ENCODE measurements around the gene ZNF785.
"Not testable (repeated sequence)": the region's sequence is repeated elsewhere in the genome, so short reads cannot be mapped to it uniquely, and the experiment has no call there.

The ZNF785 gene

DNA sequence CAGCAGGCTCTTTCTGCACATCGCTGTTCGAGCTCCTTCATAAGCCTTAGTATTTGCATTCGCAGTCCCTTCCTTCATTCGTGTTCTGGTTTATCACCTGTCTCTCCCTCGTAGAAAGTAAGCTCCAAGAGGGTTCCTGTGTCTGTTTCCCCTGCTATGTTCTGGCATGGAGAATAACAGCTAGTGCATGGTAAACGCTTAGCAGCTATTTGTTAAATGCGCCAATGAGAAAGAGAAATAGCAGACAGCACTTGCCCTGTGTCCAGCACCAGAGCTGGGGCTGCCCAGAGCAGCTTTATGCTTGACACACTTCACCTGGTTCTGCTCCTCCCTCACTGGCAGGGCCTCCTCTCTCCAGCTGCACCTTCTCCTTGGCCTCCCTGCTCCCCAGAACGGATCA lies 19.5 kb downstream of the ZNF785 start:
- no peak for DNase-seq (ENCODE audit: low spot score)

DNA sequence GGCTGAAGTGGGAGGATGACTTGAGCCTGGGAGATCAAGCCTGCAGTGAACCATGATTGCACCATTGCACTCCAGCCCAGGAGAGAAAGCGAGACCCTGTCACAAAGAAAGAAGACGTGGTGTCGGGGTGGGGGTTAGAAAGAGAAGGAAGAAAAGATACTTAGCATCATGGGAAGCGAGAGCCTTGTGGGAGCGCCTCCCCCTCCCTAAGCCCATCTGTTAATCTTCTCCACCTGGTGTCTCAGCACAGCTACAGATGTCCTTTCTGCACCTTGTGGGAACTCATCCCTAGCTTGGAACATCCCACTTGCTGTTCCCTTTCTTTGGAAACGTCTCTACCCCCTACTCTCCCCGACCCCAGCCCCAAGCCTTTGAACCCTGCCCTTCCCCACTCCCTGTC lies 20.0 kb downstream of the ZNF785 start:
- DNase-seq (ENCODE audit: low spot score), result no peak

DNA sequence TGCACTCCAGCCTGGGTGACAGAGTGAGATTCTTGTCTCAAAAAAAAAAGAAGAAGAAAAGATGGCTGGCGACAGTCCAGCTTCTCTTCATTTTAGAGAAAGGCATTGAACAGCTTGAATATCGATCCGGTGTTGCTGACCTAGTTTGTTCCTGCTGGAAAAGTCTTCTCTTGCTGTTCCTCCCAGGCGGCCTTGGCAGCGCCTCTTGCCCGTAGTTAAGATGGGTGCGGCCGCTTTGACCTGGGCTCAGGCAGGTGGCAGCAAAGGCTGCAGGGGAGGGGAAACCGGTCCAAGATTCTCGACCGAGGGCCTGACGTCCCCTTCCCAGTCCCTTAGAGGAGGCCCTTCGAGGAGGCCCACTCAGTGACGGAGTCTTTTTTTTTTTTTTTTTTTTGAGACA lies 23.5 kb downstream of the ZNF785 start:
- no peak for DNase-seq (ENCODE audit: low spot score)

DNA sequence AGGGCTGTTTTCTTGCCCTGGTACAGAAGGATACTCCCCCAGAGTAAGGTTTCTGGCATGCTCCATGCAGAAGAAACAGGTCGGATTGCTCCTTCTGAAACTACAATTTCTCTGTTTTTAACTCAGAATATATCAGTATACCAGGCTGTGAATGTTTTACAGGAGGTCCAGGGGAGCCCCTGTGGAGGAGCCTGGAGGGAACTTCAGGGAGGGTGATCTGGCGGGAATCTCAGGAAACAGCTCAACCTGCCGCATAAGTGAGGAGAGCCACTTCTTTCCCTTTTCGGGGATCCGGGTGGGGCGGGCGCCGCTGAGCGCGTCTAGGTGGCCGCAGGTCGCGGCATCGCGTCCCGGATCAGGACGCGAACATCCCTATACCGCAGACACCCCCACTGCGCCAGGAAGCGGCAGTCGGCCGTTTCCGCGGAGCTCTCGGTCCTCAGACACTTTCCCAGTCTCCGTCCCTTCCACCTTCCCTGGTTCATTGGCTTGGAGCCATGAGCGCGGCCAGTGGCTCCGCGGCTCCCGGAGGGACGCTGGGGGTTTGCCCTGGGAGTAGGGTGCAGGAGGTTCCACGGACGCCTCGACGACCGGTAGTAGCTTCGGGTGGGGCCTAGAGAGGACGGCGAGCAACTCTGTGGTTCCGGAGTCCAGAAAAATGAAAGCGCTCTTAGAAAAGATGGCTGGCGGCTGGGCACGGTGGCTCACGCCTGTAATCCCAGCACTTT lies 24.2 kb downstream of the ZNF785 start:
- no peak for DNase-seq (ENCODE audit: low spot score)

DNA sequence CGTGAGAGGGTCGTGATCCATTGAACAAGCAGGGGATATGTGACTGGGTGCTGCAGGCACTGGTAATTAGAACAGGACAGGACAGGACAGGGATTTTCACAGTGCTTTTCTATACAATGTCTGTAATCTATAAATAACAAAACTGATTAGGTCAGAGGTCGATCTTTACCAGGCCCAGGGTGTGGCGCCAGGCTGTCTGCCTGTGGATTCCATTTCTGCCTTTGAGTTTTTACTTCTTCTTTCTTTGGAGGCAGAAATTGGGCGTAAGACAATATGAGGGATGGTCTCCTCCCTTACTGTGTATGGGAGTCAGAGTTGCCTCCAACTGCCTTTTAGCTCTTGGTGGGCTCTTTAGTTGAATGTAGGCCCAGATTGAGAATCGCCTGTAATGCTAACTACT lies 25.8 kb downstream of the ZNF785 start:
- DNase-seq (ENCODE audit: low spot score), result no peak

DNA sequence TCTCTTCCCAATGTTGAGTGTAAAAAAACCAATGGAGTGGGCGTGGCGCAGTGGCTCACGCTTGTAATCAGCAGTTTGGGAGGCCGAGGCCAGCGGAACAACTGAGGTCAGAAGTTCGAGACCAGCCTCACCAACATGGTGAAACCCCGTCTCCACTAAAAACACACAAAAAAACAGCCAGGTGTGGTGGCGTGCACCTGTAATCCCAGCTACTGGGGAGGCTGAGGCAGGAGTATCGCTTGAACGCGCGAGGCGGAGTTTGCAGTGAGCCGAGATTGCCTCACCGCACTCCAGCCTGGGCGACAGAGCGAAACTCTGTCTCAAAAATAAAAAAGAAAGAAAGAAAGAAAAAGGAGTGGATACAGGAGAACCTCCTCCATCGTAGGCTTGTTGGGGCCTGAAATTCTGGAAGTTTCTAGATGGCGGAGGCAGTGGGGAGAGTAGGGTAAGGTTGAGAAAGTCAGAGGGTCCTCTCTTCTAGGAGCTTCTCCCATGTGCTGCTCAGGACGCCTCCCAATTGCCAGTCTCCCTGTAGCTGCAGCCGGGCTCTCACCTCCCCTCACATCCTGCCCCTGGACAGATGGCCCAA lies 26.6 kb downstream of the ZNF785 start:
- DNase-seq (ENCODE audit: low spot score), result no peak

DNA sequence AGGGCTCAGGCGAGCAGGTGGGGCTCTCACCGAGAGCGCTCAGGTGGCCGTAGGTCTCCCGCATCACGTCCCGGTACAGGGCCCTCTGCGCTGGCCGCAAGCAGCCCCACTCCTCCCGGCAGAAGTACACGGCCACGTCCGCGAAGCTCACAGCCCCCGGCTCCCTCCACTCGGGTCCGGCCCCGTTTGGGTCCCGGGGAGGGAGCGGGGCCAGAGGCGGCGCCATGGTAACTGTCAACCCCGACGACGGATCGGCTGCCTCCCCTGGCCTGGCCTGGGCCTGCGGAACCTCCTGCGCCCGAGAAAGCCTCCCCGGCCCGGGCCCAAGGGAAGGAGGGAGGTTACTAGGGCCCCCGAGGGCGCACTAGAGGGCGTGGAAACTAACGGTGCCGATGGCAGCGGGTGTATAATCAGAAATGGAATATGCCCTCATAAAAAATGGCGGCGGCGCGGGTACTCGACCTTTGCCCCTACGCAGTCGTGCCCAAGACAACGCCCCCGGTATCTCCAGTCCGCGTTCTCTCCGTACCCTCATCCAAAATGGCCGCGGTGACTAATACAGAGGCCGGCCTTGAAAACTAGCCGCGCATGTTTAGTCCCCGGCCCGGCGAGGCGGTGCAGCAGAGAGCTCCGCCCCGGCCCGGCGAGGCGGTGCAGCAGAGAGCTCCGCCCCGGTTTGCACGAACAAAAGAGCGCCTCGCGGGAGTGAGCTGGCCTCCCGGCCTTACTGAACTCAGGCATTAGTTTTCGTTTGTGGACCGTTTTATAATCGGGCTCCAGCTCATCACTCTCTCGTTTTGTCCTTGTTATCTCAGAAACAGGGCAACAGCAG lies 27.3 kb downstream of the ZNF785 start, which contains the start of gene ZNF764:
TSS of gene ZNF764 (minus strand) at position 418 of the 832 bp plus-strand sequence. CDS start at position 226, 192 bp downstream.
- peak; percentile 98 for DNase-seq (ENCODE audit: low spot score)

DNA sequence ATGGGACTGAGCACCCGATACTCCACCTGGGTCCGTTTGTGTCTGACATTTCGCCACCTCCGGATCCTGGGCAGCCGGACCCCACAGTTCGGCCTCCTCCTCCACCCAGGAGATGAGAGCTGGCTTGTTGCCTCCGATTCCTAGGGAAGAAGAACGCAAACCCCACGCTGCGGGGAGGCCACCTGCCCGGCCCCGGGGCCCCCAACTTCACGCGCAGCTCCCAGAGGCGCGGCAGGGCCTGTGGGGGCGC lies 27.9 kb downstream of the ZNF785 start:
- peak; percentile 48 for DNase-seq (ENCODE audit: low spot score)

DNA sequence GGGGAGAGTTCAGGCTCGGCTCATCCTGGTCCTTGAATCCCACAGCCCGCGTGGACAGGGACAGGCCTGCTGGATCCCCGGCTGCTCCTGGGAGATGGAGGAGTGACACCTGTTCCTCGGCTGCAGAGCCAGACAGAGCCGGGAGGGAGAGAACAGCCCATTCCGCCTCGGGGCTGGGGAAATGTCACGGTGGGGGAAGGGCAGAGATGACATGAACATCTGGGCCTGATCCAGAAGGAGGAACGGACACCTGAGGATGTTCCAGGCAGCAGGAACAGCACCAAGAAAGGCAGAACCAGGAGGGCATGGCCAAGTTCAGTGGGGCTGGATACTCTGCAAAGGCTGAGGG lies 29.4 kb downstream of the ZNF785 start:
- no peak for DNase-seq (ENCODE audit: low spot score)

DNA sequence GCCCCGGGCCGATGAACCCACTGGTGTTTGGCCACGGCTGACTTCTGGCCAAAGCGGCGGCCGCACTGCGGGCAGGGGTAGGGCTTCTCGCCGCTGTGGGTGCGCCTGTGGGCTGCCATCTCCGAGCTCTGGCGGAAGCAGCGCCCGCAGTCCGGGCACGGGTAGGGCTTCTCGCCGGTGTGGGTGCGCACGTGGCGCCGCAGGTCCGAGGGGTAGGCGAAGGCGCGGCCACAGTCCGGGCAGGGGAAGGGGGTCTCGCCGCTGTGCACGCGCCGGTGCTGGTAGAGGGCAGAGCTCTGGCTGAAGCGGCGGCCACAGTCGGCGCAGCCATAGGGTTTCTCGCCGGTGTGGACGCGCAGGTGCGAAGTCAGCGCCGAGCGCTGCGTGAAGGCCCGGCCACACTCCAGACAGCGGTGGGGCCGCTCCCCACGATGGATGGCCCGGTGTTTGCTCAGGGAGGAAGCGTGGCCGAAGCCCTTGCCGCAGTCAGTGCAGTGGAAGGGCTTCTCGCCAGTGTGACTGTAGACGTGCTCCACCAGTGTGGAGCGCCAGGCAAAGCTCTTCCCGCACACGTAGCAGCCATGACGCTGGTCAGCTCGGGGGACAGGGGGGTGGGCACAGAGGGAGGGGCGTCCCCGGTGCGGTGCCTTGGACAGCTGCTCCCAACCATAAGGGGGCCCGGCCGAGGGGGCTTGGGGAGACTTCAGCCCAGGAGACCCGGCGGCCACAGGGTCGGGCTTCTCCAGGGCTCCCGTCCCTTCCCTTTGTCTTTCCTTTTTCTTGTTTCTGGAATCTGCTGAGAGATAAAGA lies 30.0 kb downstream of the ZNF785 start:
- DNase-seq (ENCODE audit: low spot score), result no peak

DNA sequence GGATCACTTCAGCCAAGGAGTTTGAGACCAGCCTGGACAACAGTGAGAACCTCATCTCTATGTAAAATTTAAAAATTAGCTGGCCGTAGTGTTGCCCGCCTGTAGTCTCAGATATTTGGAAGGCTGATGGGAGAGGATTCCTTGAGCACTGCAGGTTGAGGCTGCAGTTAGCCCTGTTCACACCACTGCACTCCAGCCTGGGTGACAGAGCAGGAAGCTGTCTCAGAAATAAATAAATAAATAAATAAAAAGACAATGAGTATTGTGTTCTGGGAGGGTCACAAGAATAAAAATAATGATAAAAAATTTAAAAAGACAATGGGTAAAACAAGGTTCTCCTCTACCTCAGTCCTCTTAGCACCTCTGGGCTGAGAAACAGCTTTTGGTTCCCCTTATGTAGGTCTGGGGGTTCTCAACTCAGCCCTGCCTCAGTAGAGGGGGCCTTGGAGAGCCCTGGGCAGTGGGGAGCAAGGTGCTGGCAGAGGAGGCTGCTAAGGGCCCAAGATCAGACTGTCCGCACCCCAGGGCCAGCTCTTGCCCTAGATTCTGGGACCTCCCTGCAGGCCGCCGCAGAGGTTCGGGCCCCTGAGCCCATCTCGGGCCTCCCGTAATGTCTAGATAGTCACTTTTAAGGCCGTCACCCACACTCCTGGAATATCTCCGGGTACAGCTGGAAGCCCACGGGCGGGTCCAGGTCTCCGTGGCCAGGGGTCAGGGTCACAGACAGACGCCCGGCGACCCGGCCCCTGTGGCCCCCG lies 30.8 kb downstream of the ZNF785 start:
- DNase-seq (ENCODE audit: low spot score), result no peak

DNA sequence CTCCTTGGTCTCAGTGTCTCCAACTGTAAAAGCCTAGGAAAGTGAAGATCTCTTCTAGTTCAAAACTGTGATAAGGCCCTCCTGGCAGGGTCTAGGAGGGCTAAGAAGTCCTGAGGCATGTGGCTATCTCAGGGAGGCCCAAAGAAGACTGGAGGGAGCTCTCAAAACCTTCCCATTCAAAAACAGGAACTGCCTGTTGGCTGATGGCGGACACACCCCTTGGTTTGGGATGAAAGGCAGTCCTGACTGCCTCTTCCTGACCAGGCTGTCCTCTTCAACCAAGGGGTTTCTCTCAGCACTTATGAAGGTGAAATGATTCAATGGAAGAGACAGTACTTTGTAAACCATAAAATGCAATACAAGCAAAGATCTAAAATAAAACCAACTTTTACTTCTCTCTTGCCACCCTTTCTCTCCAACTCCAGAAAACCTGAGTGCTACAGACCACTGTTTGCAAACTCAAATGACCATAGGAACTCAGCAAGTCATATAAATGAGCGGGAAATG lies 32.1 kb downstream of the ZNF785 start:
- DNase-seq (ENCODE audit: low spot score), result no peak

DNA sequence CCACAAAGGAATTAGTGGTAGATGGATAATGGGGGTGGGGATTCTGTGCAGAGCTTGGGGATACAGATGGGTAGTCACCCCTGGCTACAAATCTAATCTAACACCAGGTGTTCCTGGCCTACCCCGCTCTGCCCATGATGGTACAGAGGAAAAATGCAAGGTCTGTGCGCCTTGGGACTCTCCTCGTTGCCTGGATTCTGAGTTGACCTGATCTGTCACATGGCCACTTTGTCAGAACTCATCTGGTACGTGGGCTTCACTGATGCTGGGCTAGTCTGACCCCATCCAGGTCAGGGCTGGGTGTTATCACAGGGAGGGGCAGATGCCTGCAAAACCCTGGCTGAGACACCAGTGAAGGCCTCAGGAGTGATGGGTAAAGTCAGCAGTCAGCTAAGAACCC lies 32.5 kb downstream of the ZNF785 start:
- no peak for DNase-seq (ENCODE audit: low spot score)

DNA sequence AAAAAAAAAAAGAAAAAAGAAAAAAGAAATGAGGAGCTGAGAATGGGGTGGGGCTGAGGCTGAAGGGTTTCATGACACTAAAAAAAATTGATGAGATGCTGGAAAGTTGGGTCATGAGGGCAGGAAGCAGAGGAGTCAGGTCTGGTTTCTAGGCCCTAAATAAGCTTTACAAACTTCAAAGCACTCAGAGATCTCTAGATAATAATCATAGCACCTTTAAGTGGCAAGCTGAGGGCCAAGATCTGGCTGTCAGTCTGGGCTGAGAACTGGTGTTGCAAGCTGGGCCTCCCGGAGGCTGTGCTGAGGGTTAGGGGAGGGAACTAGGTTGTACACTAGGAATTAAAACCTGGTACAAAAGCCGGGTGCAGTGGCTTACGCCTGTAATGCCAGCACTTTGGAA lies 33.7 kb downstream of the ZNF785 start:
- DNase-seq (ENCODE audit: low spot score), result no peak

DNA sequence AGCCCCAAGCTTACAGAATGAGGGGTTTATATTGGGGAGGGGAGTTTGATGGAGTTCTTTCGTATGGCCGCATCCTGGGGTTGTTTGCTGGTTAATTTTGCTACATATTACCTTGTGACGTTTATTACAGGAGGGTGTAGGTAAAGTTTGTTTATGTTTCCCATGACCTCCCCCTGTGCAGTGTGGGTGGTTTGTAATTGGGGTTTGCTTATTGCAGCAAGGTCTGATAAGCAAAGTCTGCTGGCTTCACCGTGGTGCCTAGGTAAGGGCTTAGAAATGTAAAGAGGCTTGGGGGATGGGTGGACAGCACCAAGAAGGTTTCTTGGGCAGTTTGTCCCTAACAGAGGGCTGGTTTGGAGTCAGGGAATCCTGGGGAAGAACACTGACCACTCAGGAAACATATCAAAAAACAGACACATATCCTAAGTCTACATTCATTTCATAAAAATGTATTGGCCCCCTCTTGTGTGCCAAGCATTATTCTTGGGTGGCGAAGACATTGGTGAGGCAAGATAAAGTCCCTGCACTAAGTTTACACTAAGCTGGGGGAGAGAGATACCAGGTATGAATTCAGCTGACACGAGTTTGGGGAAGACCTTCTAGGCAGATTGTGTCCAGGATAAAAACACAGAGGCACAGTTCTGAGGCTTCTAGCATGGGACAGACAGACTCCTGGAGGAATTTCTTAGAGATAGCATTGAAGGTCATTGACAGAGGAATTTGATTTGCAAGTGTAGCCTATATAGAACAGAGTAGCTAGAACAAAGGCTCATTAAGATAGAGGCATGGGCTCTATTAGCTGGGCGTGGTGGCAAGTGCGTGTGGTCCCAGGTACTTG lies 36.9 kb downstream of the ZNF785 start:
- no peak for DNase-seq (ENCODE audit: low spot score)

DNA sequence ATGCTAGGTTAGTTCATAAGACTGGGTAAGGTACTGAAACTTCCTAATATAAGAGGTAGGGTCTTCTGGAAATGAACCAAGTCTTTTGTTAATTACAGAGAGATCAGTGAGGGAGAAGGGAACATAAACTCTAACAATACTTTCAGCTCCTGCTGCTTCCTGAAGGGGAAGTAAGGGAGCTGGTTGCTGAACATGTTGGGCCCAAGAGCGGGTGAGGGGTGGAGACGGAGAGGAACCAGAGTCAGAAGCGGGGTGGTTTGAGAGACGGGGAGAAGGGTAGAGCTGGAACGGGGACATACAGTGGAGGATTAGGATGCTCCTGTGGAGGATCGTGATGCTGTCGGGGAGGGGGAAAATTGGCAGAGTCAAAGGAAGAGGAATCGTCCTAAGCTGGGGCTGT lies 39.4 kb downstream of the ZNF785 start:
- no peak for DNase-seq (ENCODE audit: low spot score)

DNA sequence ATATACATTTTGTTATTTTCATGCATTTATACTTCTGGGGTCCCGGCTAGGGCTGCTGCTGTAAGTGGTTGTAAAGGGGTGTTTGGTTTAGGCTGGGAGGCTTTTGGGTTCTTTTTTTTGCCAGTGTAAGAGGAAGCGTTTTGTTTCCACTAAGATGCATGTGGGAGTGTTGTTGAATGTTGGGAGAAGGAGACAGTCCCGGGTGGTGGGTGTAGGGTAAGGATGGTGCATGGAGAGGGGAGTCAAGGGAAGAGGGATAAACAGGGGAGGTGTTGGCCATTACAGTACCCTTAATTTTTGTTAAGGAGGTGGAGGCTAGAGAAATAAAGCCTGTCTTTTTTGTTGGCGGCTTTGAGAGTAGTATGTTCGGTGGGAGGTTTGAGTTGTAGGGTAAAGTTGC lies 42.4 kb downstream of the ZNF785 start:
- DNase-seq (ENCODE audit: low spot score), result no peak

DNA sequence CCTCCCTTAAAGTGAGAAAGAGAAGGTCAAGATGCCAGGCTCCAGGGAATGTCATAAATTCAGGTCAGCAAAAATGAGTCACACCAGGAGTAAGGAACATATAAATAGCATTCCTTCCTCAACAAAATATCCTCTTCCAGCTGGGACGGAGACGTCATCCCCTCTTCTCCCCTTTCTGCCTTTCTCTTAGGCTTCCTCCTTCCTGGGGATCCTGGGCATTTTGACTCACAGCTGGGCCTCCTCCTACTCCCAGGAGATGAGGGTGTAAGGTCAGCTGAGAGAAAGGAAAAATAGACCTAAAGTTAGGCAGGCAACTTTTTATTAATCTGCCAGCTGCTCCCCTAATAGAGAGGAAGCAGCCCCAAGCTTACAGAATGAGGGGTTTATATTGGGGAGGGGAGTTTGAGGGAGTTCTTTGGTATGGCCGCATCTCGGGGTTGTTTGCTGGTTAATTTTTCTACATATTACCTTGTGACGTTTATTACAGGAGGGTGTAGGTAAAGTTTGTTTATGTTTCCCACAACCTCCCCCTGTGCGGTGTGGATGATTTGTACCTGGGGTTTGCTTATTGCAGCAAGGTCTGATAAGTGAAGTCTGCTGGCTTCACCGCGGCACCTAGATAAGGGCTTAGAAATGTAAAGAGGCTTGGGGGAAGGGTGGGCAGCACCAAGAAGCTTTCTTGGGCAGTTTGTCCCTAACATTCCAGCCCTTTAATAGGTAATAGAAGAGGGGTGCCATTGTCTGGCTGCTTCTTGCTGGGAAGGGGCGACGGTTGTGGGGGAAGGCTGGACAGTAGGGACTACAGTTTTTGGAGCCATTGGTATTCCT lies 43.8 kb downstream of the ZNF785 start:
- no peak for DNase-seq (ENCODE audit: low spot score)

DNA sequence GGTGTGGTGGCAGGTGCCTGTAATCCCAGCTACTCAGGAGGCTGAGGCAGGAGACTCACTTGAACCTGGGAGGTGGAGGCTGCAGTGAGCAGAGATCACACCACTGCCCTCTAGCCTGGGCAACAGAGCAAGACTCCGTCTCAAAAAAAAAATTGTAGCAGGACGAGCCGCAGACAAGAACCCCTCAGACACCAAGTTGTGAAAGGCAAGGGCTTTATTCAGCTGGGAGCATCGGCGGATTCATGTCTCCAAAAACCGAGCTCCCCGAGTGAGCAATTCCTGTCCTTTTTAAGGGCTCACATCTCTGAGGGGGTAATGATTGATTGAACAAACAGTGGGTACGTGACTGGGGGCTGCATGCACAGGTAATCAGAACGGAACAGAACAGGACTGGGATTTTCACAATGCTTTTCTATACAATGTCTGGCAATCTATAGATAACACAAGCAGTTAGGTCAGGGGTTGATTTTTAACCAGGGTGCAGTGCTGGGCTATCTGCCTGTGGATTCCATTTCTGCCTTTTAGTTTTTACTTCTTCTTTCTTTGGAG lies 44.5 kb downstream of the ZNF785 start:
- not testable (repeated sequence) for DNase-seq (ENCODE audit: low spot score)
